ENCODE measurements around the gene FLOT1. TPM values are rescaled to one million over a fixed set of nuclear protein-coding genes. Genes with fewer than 3 reads are reported as not detected.

The FLOT1 gene
- total and polyA plus RNA-seq, 9 of the 15 experiments (the other 6 are each of a cell fraction or from before 2014, with no cell fraction given) = 11.7 to 149 (median 118) TPM

GRCh38 chr6:30770592-30770991 is 28.1 kb upstream of the FLOT1 start (continued):
- no peak for TF ChIP-seq GTF3C2 (IDR thresholded peaks at IDR 0.05; ENCODE audit: borderline replicate concordance, extremely low read depth, insufficient read length)

- no peak for ATAC-seq
- Histone ChIP-seq H2AFZ (ENCODE audit: low read depth, low read length) (peak overlapping the region; percentile 89), H3K27me3 (ENCODE audit: control insufficient read depth in 2 of 2, insufficient read depth in 2 of 2, low read length in 2 of 2) (no peaks in the 10 kb centered on the region; a peak in 1 of 5 replicates), H3K9me3 (replicated peaks; ENCODE audit: control insufficient read depth, insufficient read depth, low read depth, low read length) (no peaks in the 10 kb centered on the region), H3K9ac (ENCODE audit: insufficient read depth in 1 of 2, low read depth in 2 of 2, low read length in 2 of 2) (peak overlapping the region in 1 of 2 experiments; percentile 71; a peak in 3 of 4 replicates), H3K79me2 (ENCODE audit: control insufficient read depth, insufficient read depth, low read length) (no peaks in the 10 kb centered on the region), H3K9me1 (ENCODE audit: control insufficient read depth, insufficient read depth, low read length) (no peaks in the 10 kb centered on the region), H3K27ac (ENCODE audit: extremely low read depth, low read depth, low read length) (peak overlapping the region; percentile 92), H3K36me3 (ENCODE audit: control insufficient read depth, insufficient read depth, low read length) (no peaks in the 10 kb centered on the region), H4K20me1 (replicated peaks; ENCODE audit: control insufficient read depth, insufficient read depth, low read length) (no peaks in the 10 kb centered on the region), H3K4me1 (replicated peaks in 1 of 2; ENCODE audit: control insufficient read depth in 2 of 2, insufficient read depth in 2 of 2, low read length in 2 of 2) (peaks cover 36 to 48% of the 10 kb centered on the region in 2 experiments), H3K4me2 (ENCODE audit: insufficient read depth, low read length) (peak overlapping the region; percentile 82; the same call in 1 of the 2 replicates), H3K4me3 (no peak overlapping the region; the same call in 1 of the 2 replicates)
- in situ Hi-C loops (cut with MboI) (no loop called here), intact Hi-C loops (cut with micrococcal nuclease) (loop anchor here (5.0 kb wide), 1 partner anchor 42 kb away; no protein-coding TSS in a partner anchor)
- no peak for FAIRE-seq
- no peak for DNase-seq (ENCODE audit: extremely low read depth in 1 of 4, low spot score in 3 of 4)
- no TSS peak for BruUV-seq (replicated peaks)
- POLR2A ChIA-PET = interaction anchor here (0.8 to 3.3 kb wide), 14 partner anchors 10 to 305 kb away, joined by 3 to 19 read pairs (median 3); partner anchors contain the start of gene IER3
- 38% methylated on average over 5 of the region's 5 CpGs for WGBS (ENCODE audit: insufficient coverage, low coverage, missing lambda C conversion rate)
- CTCF ChIA-PET (ENCODE audit: low intra/inter-chr PET ratio) = no interaction called here
- TF ChIP-seq ZNF24 (IDR thresholded peaks at IDR 0.05) (no peak), SMAD1 (IDR thresholded peaks at IDR 0.05; ENCODE audit: low read depth, low read length, partially characterized antibody) (no peak), ZNF584 (CRISPR knock-in tag; IDR thresholded peaks at IDR 0.05; ENCODE audit: low read depth) (0 out of 2 replicates have a peak, but pooled peaks have one; percentile 8), ZNF589 (CRISPR knock-in tag; IDR thresholded peaks at IDR 0.05; ENCODE audit: low read depth) (no peak), SMARCA4 (IDR thresholded peaks at IDR 0.05) (0 out of 2 replicates have a peak, but pooled peaks have one; percentile 8), SIN3B (IDR thresholded peaks at IDR 0.05; ENCODE audit: low read depth) (no peak), HLTF (IDR thresholded peaks at IDR 0.05) (no peak), GATAD2A (IDR thresholded peaks at IDR 0.05) (no peak), SRSF9 (IDR thresholded peaks at IDR 0.05; ENCODE audit: borderline replicate concordance, low read depth, low read length) (no peak), TSC22D4 (tag; IDR thresholded peaks at IDR 0.05) (no peak), MAFF (IDR thresholded peaks at IDR 0.05; ENCODE audit: low read length) (no peak), ELF2 (CRISPR knock-in tag; IDR thresholded peaks at IDR 0.05) (no peak), ZNF449 (CRISPR knock-in tag; IDR thresholded peaks at IDR 0.05) (no peak), HMG20B (CRISPR knock-in tag; IDR thresholded peaks at IDR 0.05) (no peak), SP2 (IDR thresholded peaks at IDR 0.05; ENCODE audit: extremely low read depth, low read depth, low read length, poor library complexity, severe bottlenecking) (no peak), BRCA1 (IDR thresholded peaks at IDR 0.05) (no peak), BRCA1 (CRISPR knock-in tag; IDR thresholded peaks at IDR 0.05) (no peak), ZNF431 (CRISPR knock-in tag; IDR thresholded peaks at IDR 0.05) (no peak)
Measured at GRCh38 chr6:30769853-30770524, 27.5 kb upstream of the FLOT1 start.
